IMR-90 (cell line): ENCODE results near the gene HHIPL1. TPM values are rescaled to one million over a fixed set of nuclear protein-coding genes. Genes with fewer than 3 reads are reported as not detected.

Experiments used
- ATAC-seq: fragments of 200-7000 bp; cut with Tn5 transposase; 2 replicates; pipeline ENCODE4 v1.9.1; 2020; ENCODE audit warnings: low read depth, mild to moderate bottlenecking, moderate library complexity
- BruUV-seq: library from RNA; stranded (reverse); fragments of 400-500 nt; replicated peaks from 2 replicates; lab custom pipeline; 2021; lab: Mats Ljungman, UMichigan
- CTCF ChIA-PET: fragments of 300-600 bp; formaldehyde crosslinking; extraction: SDS; loops from one replicate; lab custom pipeline; 2021; ENCODE audit warnings: antibody characterized with exemption; lab: Yijun Ruan, JAX
- POLR2A ChIA-PET: fragments of 300-600 bp; sonication (Branson Sonifier 250); formaldehyde crosslinking; loops from one replicate; lab custom pipeline; 2022; ENCODE audit warnings: antibody characterized with exemption; ENCODE audit not compliant: unreplicated experiment; lab: Charles Lee
- DNase-seq: peaks from one replicate; pipeline ENCODE4 v3.0.0; 2013
- H2AFZ ChIP-seq: replicated peaks from 2 replicates; pipeline ENCODE3; 2013; ENCODE audit warnings: low read length, mild to moderate bottlenecking; ENCODE audit not compliant: poor library complexity
- H2AK5ac ChIP-seq: 2 replicates; pipeline ENCODE4 v1.6.1; 2013; ENCODE audit warnings: low read depth, low read length, inconsistent platforms
- H2AK9ac ChIP-seq: replicated peaks from 2 replicates; pipeline ENCODE3; 2013; ENCODE audit warnings: mild to moderate bottlenecking, low read depth, low read length, moderate library complexity; ENCODE audit not compliant: poor library complexity
- H2BK120ac ChIP-seq: 2 replicates; pipeline ENCODE4 v1.6.1; 2013; ENCODE audit warnings: low read depth, low read length, inconsistent platforms
- H2BK15ac ChIP-seq: 3 replicates; pipeline ENCODE4 v1.6.1; 2013; ENCODE audit warnings: low read depth, low read length, inconsistent platforms
- H2BK20ac ChIP-seq: 2 replicates; pipeline ENCODE4 v1.6.1; 2013; ENCODE audit warnings: low read depth, mild to moderate bottlenecking, inconsistent platforms, low read length, moderate library complexity
- H2BK5ac ChIP-seq: 2 replicates; pipeline ENCODE4 v1.6.1; 2013; ENCODE audit warnings: mild to moderate bottlenecking, low read depth, low read length, inconsistent platforms; ENCODE audit not compliant: poor library complexity, severe bottlenecking
- H3K14ac ChIP-seq: replicated peaks from 2 replicates; pipeline ENCODE4 v1.6.1; 2013; ENCODE audit warnings: low read depth, low read length, inconsistent platforms
- H3K18ac ChIP-seq: 2 replicates; pipeline ENCODE4 v1.6.1; 2013; ENCODE audit warnings: low read depth, low read length, control low read depth
- H3K23ac ChIP-seq: 2 replicates; pipeline ENCODE4 v1.6.1; 2013; ENCODE audit warnings: low read depth, low read length, inconsistent platforms
- H3K27ac ChIP-seq: 2 replicates; pipeline ENCODE4 v1.5.1; 2013; ENCODE audit warnings: mild to moderate bottlenecking, control low read depth, low read length; ENCODE audit not compliant: insufficient read depth
- H3K27me3 ChIP-seq: 2 replicates; pipeline ENCODE4 v1.6.1; 2013; ENCODE audit warnings: low read length; ENCODE audit not compliant: control insufficient read depth, insufficient read depth
- H3K36me3 ChIP-seq: 2 replicates; pipeline ENCODE4 v1.6.1; 2013; ENCODE audit warnings: low read length, mixed read lengths; ENCODE audit not compliant: control insufficient read depth, insufficient read depth
- H3K4ac ChIP-seq: 2 replicates; pipeline ENCODE4 v1.6.1; 2013; ENCODE audit warnings: low read depth, low read length, inconsistent platforms
- H3K4me1 ChIP-seq: 2 replicates; pipeline ENCODE4 v1.6.1; 2013; ENCODE audit warnings: low read length, mixed read lengths; ENCODE audit not compliant: control insufficient read depth, insufficient read depth
- H3K4me2 ChIP-seq: 2 replicates; pipeline ENCODE4 v1.6.1; 2013; ENCODE audit warnings: low read depth, mild to moderate bottlenecking, control low read depth, low read length, moderate library complexity
- H3K4me3 ChIP-seq: 2 replicates; pipeline ENCODE4 v1.5.1; 2013; ENCODE audit warnings: low read depth, mild to moderate bottlenecking, control low read depth, low read length, moderate library complexity; ENCODE audit not compliant: insufficient read depth
- H3K56ac ChIP-seq: 2 replicates; pipeline ENCODE4 v1.6.1; 2013; ENCODE audit warnings: low read length, inconsistent platforms; ENCODE audit not compliant: insufficient read depth; ENCODE audit errors: extremely low read depth
- H3K79me1 ChIP-seq, 2 experiments: 2 replicates each; pipeline ENCODE4 v1.6.1; 2013; ENCODE audit warnings: low read length in 2 of 2, inconsistent platforms in 1 of 2, low read depth in 1 of 2
- H3K9ac ChIP-seq: 2 replicates; pipeline ENCODE4 v1.6.1; 2013; ENCODE audit warnings: low read depth, low read length, control low read depth
- H3K9me1 ChIP-seq: 2 replicates; pipeline ENCODE4 v1.6.1; 2013; ENCODE audit warnings: low read length, inconsistent platforms; ENCODE audit not compliant: insufficient read depth
- H3K9me3 ChIP-seq: 2 replicates; pipeline ENCODE4 v1.6.1; 2013; ENCODE audit warnings: low read length; ENCODE audit not compliant: control insufficient read depth, insufficient read depth
- H4K20me1 ChIP-seq: 2 replicates; pipeline ENCODE4 v1.6.1; 2013; ENCODE audit warnings: low read length, inconsistent platforms; ENCODE audit not compliant: insufficient read depth
- H4K5ac ChIP-seq: 2 replicates; pipeline ENCODE4 v1.6.1; 2013; ENCODE audit warnings: mild to moderate bottlenecking, low read depth, low read length, control low read depth
- H4K8ac ChIP-seq, 2 experiments: 2 replicates each; pipeline ENCODE4 v1.6.1; 2013; ENCODE audit warnings: low read depth in 2 of 2, low read length in 2 of 2, control low read depth in 1 of 2, inconsistent platforms in 1 of 2
- H4K91ac ChIP-seq: 2 replicates; pipeline ENCODE4 v1.6.1; 2013; ENCODE audit warnings: low read depth, low read length, inconsistent platforms; ENCODE audit not compliant: insufficient read depth
- CEBPB ChIP-seq: IDR thresholded peaks from 2 replicates; pipeline ENCODE4 v1.6.1; 2012; ENCODE audit warnings: low read depth, low read length, improper control_type of control experiment
- FOS ChIP-seq: fragments of 150-350 bp; IDR thresholded peaks from 2 replicates; pipeline ENCODE4 v1.6.1; 2016; ENCODE audit warnings: low read depth, low read length
- MAFK ChIP-seq: IDR thresholded peaks from 2 replicates; pipeline ENCODE4 v1.6.1; 2012; ENCODE audit warnings: low read depth, low read length, improper control_type of control experiment
- MAZ ChIP-seq: IDR thresholded peaks from 2 replicates; pipeline ENCODE4 v1.6.1; 2012; ENCODE audit warnings: low read depth, mild to moderate bottlenecking, low read length, improper control_type of control experiment, moderate library complexity, borderline replicate concordance
- NFE2L2 ChIP-seq: fragments of 150-350 bp; IDR thresholded peaks from 2 replicates; pipeline ENCODE4 v1.6.1; 2016; ENCODE audit warnings: low read depth, mild to moderate bottlenecking, low read length
- POLR2A ChIP-seq: IDR thresholded peaks from 2 replicates; pipeline ENCODE4 v1.6.1; 2012; ENCODE audit warnings: mild to moderate bottlenecking, low read depth, low read length
- RCOR1 ChIP-seq: IDR thresholded peaks from 2 replicates; pipeline ENCODE4 v1.6.1; 2012; ENCODE audit warnings: mild to moderate bottlenecking, low read length, improper control_type of control experiment; ENCODE audit not compliant: insufficient replicate concordance
- RFX5 ChIP-seq: IDR thresholded peaks from 2 replicates; pipeline ENCODE4 v1.8.0; 2012; ENCODE audit warnings: low read depth, mild to moderate bottlenecking, low read length, moderate library complexity
- SMC3 ChIP-seq: fragments of 150-350 bp; IDR thresholded peaks from 2 replicates; pipeline ENCODE4 v1.6.1; 2016; ENCODE audit warnings: low read depth, mild to moderate bottlenecking, antibody characterized with exemption, low read length, moderate library complexity
- USF2 ChIP-seq: fragments of 150-350 bp; IDR thresholded peaks from 2 replicates; pipeline ENCODE4 v1.6.1; 2017; ENCODE audit warnings: mild to moderate bottlenecking, antibody characterized with exemption, low read length, low read depth
- WGBS, 2 experiments: methylation state at CpG; one replicate each; pipeline versions ENCODE4 v1.1.5 to v1.1.7; 2013; ENCODE audit warnings: missing lambda C conversion rate in 2 of 2; ENCODE audit not compliant: insufficient read length in 1 of 2; ENCODE audit errors: extremely low coverage in 2 of 2; 5-methylcytosine and 5-hydroxymethylcytosine counted together
- dilution Hi-C: fragments of 300-500 bp; cut with HindIII; formaldehyde crosslinking; loops from one replicate; pipeline ENCODE4 v1.14.3; 2018; ENCODE audit warnings: low sequenced_read_pairs; ENCODE audit not compliant: unreplicated experiment
- in situ Hi-C: fragments of 300-500 bp; cut with MboI; formaldehyde crosslinking; loops from 3 replicates; pipeline ENCODE4 v1.14.3; 2019; ENCODE audit warnings: low sequenced_read_pairs, inconsistent platforms, mixed read lengths
- intact Hi-C: fragments of 100-400 bp; cut with micrococcal nuclease; formaldehyde crosslinking; loops from 2 replicates; pipeline ENCODE4 v1.10.0; 2022
- polyA plus RNA-seq, 3 experiments: library from polyadenylated mRNA; depleted of rRNA; stranded (reverse); fragments of >200 nt; gene quantifications; 2 replicates each; pipeline ENCODE4 v1.2.3, GENCODE V29; 2012; ENCODE audit warnings: low replicate concordance in 1 of 3
- total RNA-seq: library from RNA; depleted of rRNA; stranded (reverse); fragments of >200 nt; gene quantifications from 2 replicates; pipeline ENCODE4 v1.2.3, GENCODE V29; 2012
- TF ChIP-seq, protein P1 (sequence below): fragments of 150-350 bp; IDR thresholded peaks from 2 replicates; pipeline ENCODE4 v1.6.1; 2016; ENCODE audit warnings: low read depth, mild to moderate bottlenecking, low read length, moderate library complexity, borderline replicate concordance
- TF ChIP-seq, protein P2 (sequence below): conservative IDR thresholded peaks from 2 replicates; pipeline ENCODE4 v1.5.1; 2012; ENCODE audit warnings: mild to moderate bottlenecking, low read depth, low read length, improper control_type of control experiment

HHIPL1 gene
- total and polyA plus RNA-seq, 2 of the 4 experiments (the other 2 are of a cell fraction) = 0.65 to 0.72 TPM

DNA sequence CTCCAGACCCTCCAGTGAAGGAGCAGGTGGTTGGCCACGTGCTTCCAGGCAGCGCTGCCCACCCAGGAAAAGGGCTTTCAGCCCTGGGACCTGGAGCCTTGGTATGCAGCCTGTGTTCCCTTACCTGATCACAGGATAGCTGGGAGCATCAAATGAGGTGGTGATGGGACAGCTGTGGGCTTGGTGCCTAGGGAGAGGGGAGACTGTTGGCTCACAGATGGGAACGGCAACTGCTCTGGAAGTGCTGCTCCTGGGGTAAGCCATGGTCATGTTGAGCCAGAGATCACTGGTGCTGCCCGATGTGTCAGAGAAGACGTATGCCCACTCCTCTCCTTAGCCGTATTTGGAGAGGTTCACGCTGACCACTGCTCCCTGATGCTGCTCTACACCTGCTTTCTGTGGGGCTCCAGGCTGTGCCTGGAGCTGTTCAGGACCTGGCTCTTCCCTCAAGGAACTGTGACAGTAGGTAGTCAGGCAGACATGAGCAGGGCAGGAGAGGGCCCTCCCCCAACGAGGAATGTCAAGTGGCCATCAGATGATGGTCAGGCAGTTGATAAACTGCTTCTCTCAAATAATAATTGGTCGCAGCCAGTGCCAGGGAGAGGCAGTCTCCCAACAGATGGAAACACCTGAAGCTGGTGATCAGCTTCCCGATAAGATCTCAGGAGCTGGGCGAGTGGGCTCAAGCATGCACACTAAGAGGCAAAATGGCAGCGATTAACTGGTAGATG, 36.3 kb downstream of the HHIPL1 start:
- Histone ChIP-seq H4K5ac (no peak overlapping the region), H3K18ac (no peak overlapping the region), H3K23ac (no peak overlapping the region), H2AK9ac (no peak overlapping the region), H3K14ac (no peak overlapping the region), H2AFZ (no peak overlapping the region), H3K4me3 (no peak overlapping the region), H3K9me3 (peaks cover 18% of the 10 kb centered on the region), H3K27me3 (peaks cover 17% of the 10 kb centered on the region), H3K4ac (no peak overlapping the region), H3K27ac (no peak overlapping the region), H3K4me1 (peaks cover 8% of the 10 kb centered on the region), H2AK5ac (no peak overlapping the region), H3K9me1 (no peaks in the 10 kb centered on the region), H4K20me1 (no peaks in the 10 kb centered on the region), H3K79me1 (no peaks in the 10 kb centered on the region; a peak in 1 of 4 replicates), H3K9ac (no peak overlapping the region), H3K56ac (no peak overlapping the region), H4K91ac (no peak overlapping the region), H3K36me3 (no peaks in the 10 kb centered on the region), H2BK20ac (no peak overlapping the region), H4K8ac (no peak overlapping the region), H2BK15ac (no peak overlapping the region), H2BK120ac (no peak overlapping the region), H3K4me2 (no peak overlapping the region), H2BK5ac (no peak overlapping the region)
- dilution Hi-C loops (no loop called here), in situ Hi-C loops (loop anchor here (5.0 kb wide), 1 partner anchor 201 kb away; no protein-coding TSS in a partner anchor), intact Hi-C loops (loop anchor here (5.0 kb wide), 1 partner anchor 159 kb away; no protein-coding TSS in a partner anchor)
- CTCF ChIA-PET = no interaction called here
- BruUV-seq = no TSS peak
- no peak for ATAC-seq
- TF ChIP-seq, protein P1, sequence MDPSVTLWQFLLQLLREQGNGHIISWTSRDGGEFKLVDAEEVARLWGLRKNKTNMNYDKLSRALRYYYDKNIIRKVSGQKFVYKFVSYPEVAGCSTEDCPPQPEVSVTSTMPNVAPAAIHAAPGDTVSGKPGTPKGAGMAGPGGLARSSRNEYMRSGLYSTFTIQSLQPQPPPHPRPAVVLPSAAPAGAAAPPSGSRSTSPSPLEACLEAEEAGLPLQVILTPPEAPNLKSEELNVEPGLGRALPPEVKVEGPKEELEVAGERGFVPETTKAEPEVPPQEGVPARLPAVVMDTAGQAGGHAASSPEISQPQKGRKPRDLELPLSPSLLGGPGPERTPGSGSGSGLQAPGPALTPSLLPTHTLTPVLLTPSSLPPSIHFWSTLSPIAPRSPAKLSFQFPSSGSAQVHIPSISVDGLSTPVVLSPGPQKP = no peak
- no peak for TF ChIP-seq MAFK
- TF ChIP-seq RFX5 = no peak
- TF ChIP-seq POLR2A = no peak
- no peak for TF ChIP-seq MAZ
- no peak for TF ChIP-seq FOS
- no peak for TF ChIP-seq NFE2L2
- no peak for TF ChIP-seq CEBPB
- no peak for TF ChIP-seq USF2
- TF ChIP-seq, protein P2, sequence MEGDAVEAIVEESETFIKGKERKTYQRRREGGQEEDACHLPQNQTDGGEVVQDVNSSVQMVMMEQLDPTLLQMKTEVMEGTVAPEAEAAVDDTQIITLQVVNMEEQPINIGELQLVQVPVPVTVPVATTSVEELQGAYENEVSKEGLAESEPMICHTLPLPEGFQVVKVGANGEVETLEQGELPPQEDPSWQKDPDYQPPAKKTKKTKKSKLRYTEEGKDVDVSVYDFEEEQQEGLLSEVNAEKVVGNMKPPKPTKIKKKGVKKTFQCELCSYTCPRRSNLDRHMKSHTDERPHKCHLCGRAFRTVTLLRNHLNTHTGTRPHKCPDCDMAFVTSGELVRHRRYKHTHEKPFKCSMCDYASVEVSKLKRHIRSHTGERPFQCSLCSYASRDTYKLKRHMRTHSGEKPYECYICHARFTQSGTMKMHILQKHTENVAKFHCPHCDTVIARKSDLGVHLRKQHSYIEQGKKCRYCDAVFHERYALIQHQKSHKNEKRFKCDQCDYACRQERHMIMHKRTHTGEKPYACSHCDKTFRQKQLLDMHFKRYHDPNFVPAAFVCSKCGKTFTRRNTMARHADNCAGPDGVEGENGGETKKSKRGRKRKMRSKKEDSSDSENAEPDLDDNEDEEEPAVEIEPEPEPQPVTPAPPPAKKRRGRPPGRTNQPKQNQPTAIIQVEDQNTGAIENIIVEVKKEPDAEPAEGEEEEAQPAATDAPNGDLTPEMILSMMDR = no peak
- TF ChIP-seq SMC3 = no peak
- TF ChIP-seq RCOR1 = no peak
- 86% methylated on average over 6 of the region's 12 CpGs; no CpG with 5 or more reads in 1 of the 2 experiments for WGBS, 2 experiments
- POLR2A ChIA-PET = no interaction called here
- no peak for DNase-seq
